Inflammatory macrophage treated with lipopolysaccharide for 4 hours (primary cell): ENCODE data around the gene S100A8.
A peak's percentile ranks its signal among the peaks of the same experiment; 100 is the strongest.
"Not testable (repeated sequence)": the region's sequence is repeated elsewhere in the genome, so short reads cannot be mapped to it uniquely, and the experiment has no call there.

Experiments
- DNase-seq: peaks from one replicate; pipeline ENCODE4 v3.0.0-alpha.2; 2020

Gene S100A8

GRCh38 chr1:153390938-153391710 is at the start of gene S100A8:
TSS of gene S100A8 (minus strand) at chr1:153391073. CDS start at chr1:153390535, 538 bp downstream.
- DNase-seq = peak; percentile 83

GRCh38 chr1:153439273-153439672 is 48.4 kb upstream of the S100A8 start:
- no peak for DNase-seq

- DNase-seq = no peak
Measured at GRCh38 chr1:153438599-153438998, 47.7 kb upstream of the S100A8 start.

- DNase-seq = no peak
Measured at GRCh38 chr1:153437236-153437635, 46.4 kb upstream of the S100A8 start.

GRCh38 chr1:153434746-153435455 is 44.0 kb upstream of the S100A8 start:
- no peak for DNase-seq

- DNase-seq = no peak
Measured at GRCh38 chr1:153432874-153433681, 42.2 kb upstream of the S100A8 start.

- no peak for DNase-seq
Measured at GRCh38 chr1:153431928-153432327, 41.1 kb upstream of the S100A8 start.

GRCh38 chr1:153431427-153431826 is 40.6 kb upstream of the S100A8 start:
- DNase-seq = no peak

GRCh38 chr1:153431002-153431401 is 40.1 kb upstream of the S100A8 start:
- no peak for DNase-seq

GRCh38 chr1:153430561-153430960 is 39.7 kb upstream of the S100A8 start:
- DNase-seq = no peak

- DNase-seq = no peak
Measured at GRCh38 chr1:153430166-153430553, 39.3 kb upstream of the S100A8 start.

- no peak for DNase-seq
Measured at GRCh38 chr1:153429266-153430165, 38.6 kb upstream of the S100A8 start.

- no peak for DNase-seq
Measured at GRCh38 chr1:153428791-153429190, 37.9 kb upstream of the S100A8 start.

GRCh38 chr1:153428073-153428638 is 37.3 kb upstream of the S100A8 start:
- DNase-seq = no peak

- DNase-seq = no peak
Measured at GRCh38 chr1:153426809-153427208, 35.9 kb upstream of the S100A8 start.

GRCh38 chr1:153422450-153423068 is 31.7 kb upstream of the S100A8 start:
- peak; percentile 56 for DNase-seq

GRCh38 chr1:153420306-153420705 is 29.4 kb upstream of the S100A8 start:
- DNase-seq = no peak

- not testable (repeated sequence) for DNase-seq
Measured at GRCh38 chr1:153419436-153419793, 28.5 kb upstream of the S100A8 start.

GRCh38 chr1:153418758-153419435 is 28.0 kb upstream of the S100A8 start:
- not testable (repeated sequence) for DNase-seq

- no peak for DNase-seq
Measured at GRCh38 chr1:153417136-153417888, 26.4 kb upstream of the S100A8 start.
